Trophoblast cell (in vitro differentiated cells and primary cell): ENCODE results near the gene TRIM65. TPM values are rescaled to one million over a fixed set of nuclear protein-coding genes. Genes with fewer than 3 reads are reported as not detected.

ENCODE experiments used
- DNase-seq, 2 donors: peaks; one replicate each; pipeline ENCODE4 v3.0.0-alpha.2; 2016
- H2AFZ ChIP-seq: 2 replicates; pipeline ENCODE4 v1.6.1; 2013; ENCODE audit warnings: low read length, moderate library complexity, mild to moderate bottlenecking; ENCODE audit not compliant: insufficient read depth, poor library complexity
- H2AK5ac ChIP-seq: 2 replicates; pipeline ENCODE4 v1.6.1; 2013; ENCODE audit warnings: mild to moderate bottlenecking, low read length
- H2BK120ac ChIP-seq: 2 replicates; pipeline ENCODE4 v1.6.1; 2013; ENCODE audit warnings: low read length, mild to moderate bottlenecking, moderate library complexity; ENCODE audit not compliant: insufficient read depth, poor library complexity
- H2BK12ac ChIP-seq: 2 replicates; pipeline ENCODE4 v1.6.1; 2013; ENCODE audit warnings: mild to moderate bottlenecking, low read length, moderate library complexity
- H2BK5ac ChIP-seq: 2 replicates; pipeline ENCODE4 v1.6.1; 2013; ENCODE audit warnings: low read length, low read depth, moderate library complexity, mild to moderate bottlenecking; ENCODE audit not compliant: poor library complexity
- H3K14ac ChIP-seq: 2 replicates; pipeline ENCODE4 v1.6.1; 2013; ENCODE audit warnings: mild to moderate bottlenecking, low read length
- H3K18ac ChIP-seq: 2 replicates; pipeline ENCODE4 v1.6.1; 2013; ENCODE audit warnings: mild to moderate bottlenecking, low read length
- H3K23ac ChIP-seq: 2 replicates; pipeline ENCODE4 v1.6.1; 2013; ENCODE audit warnings: low read length
- H3K27ac ChIP-seq: 2 replicates; pipeline ENCODE4 v1.5.1; 2013; ENCODE audit warnings: low read depth, mild to moderate bottlenecking, inconsistent platforms, low read length, moderate library complexity
- H3K27me3 ChIP-seq: 2 replicates; pipeline ENCODE4 v1.6.1; 2013; ENCODE audit warnings: inconsistent platforms, mild to moderate bottlenecking, low read length, moderate library complexity; ENCODE audit not compliant: insufficient read depth
- H3K36me3 ChIP-seq, 2 experiments: 1 replicate in 1 of 2; 2 replicates in 1 of 2; pipeline ENCODE4 v1.6.1; 2013; ENCODE audit warnings: low read length in 2 of 2, mild to moderate bottlenecking in 2 of 2, moderate library complexity in 1 of 2; ENCODE audit not compliant: insufficient read depth in 2 of 2, control insufficient read depth in 1 of 2
- H3K4ac ChIP-seq: 2 replicates; pipeline ENCODE4 v1.6.1; 2013; ENCODE audit warnings: low read depth, mild to moderate bottlenecking, low read length, moderate library complexity
- H3K4me1 ChIP-seq, 2 experiments: 1 replicate in 1 of 2; 2 replicates in 1 of 2; pipeline ENCODE4 v1.6.1; 2013; ENCODE audit warnings: low read length in 2 of 2, mild to moderate bottlenecking in 2 of 2, moderate library complexity in 1 of 2; ENCODE audit not compliant: insufficient read depth in 2 of 2, control insufficient read depth in 1 of 2
- H3K4me2 ChIP-seq: 2 replicates; pipeline ENCODE4 v1.6.1; 2013; ENCODE audit warnings: inconsistent platforms, mild to moderate bottlenecking, low read length, moderate library complexity
- H3K4me3 ChIP-seq: 2 replicates; pipeline ENCODE4 v1.5.1; 2013; ENCODE audit warnings: mild to moderate bottlenecking, low read depth, low read length, inconsistent platforms
- H3K79me1 ChIP-seq: one replicate; pipeline ENCODE4 v1.6.1; 2013; ENCODE audit warnings: low read length
- H3K79me2 ChIP-seq: 2 replicates; pipeline ENCODE4 v1.6.1; 2013; ENCODE audit warnings: low read length, mild to moderate bottlenecking; ENCODE audit not compliant: control insufficient read depth, insufficient read depth, poor library complexity
- H3K9ac ChIP-seq: 2 replicates; pipeline ENCODE4 v1.6.1; 2013; ENCODE audit warnings: mild to moderate bottlenecking, low read length
- H3K9me3 ChIP-seq: 2 replicates; pipeline ENCODE4 v1.6.1; 2013; ENCODE audit warnings: low read depth, mild to moderate bottlenecking, control low read depth, inconsistent platforms, low read length; ENCODE audit not compliant: insufficient read depth
- H4K12ac ChIP-seq: 2 replicates; pipeline ENCODE4 v1.6.1; 2013; ENCODE audit warnings: low read depth, mild to moderate bottlenecking, low read length, moderate library complexity
- H4K8ac ChIP-seq: 2 replicates; pipeline ENCODE4 v1.6.1; 2013; ENCODE audit warnings: low read depth, mild to moderate bottlenecking, low read length, moderate library complexity
- H4K91ac ChIP-seq: one replicate; pipeline ENCODE4 v1.6.1; 2013; ENCODE audit warnings: low read depth, mild to moderate bottlenecking, low read length, moderate library complexity
- WGBS: extraction: QIAGEN DNeasy Blood & Tissue Kit; methylation state at CpG from one replicate; pipeline ENCODE4 v1.1.7; 2013; ENCODE audit warnings: missing lambda C conversion rate; ENCODE audit not compliant: insufficient read length, insufficient coverage; ENCODE audit errors: extremely low coverage; 5-methylcytosine and 5-hydroxymethylcytosine counted together
- polyA plus RNA-seq: library from polyadenylated mRNA; stranded (reverse); fragments of 200-250 nt; gene quantifications from 2 replicates; pipeline ENCODE4 v1.2.3, GENCODE V29; 2013

Gene TRIM65
- polyA plus RNA-seq: 7.5 and 7.7 TPM in 2 replicates

GRCh38 chr17:75896415-75897159 lies at the start of gene TRIM65:
TSS of gene TRIM65 (minus strand) at chr17:75896951. CDS start at chr17:75896937, 14 bp downstream.
- H3K36me3 ChIP-seq: peaks cover 43 to 48% of the 10 kb centered on the region in 2 experiments
- H4K12ac ChIP-seq: peak within 1 kb of the TSS; percentile 88
- peak within 1 kb of the TSS; percentile 85 for H4K8ac ChIP-seq
- peak within 1 kb of the TSS; percentile 86 for H3K14ac ChIP-seq
- peak; percentile 90 to 91 for DNase-seq
- H3K4me1 ChIP-seq: peaks cover 6 to 8% of the 10 kb centered on the region in 2 experiments
- peak within 1 kb of the TSS; percentile 61 for H3K4ac ChIP-seq
- WGBS: no CpG with 5 or more reads among the region's 102 CpGs
- peak within 1 kb of the TSS; percentile 89 for H3K4me2 ChIP-seq
- peak within 1 kb of the TSS; percentile 3 for H2BK5ac ChIP-seq
- no peak within 1 kb of the TSS for H3K23ac ChIP-seq
- peak within 1 kb of the TSS; percentile 59 for H2BK120ac ChIP-seq
- peak within 1 kb of the TSS; percentile 80 for H3K4me3 ChIP-seq
- no peaks in the 10 kb centered on the region for H3K9me3 ChIP-seq
- H2BK12ac ChIP-seq: peak within 1 kb of the TSS; percentile 23
- peak within 1 kb of the TSS; percentile 71 for H2AK5ac ChIP-seq
- peaks cover 5% of the 10 kb centered on the region for H3K79me1 ChIP-seq
- peaks cover 7% of the 10 kb centered on the region for H3K79me2 ChIP-seq
- H3K18ac ChIP-seq: peak within 1 kb of the TSS; percentile 72
- peak within 1 kb of the TSS; percentile 63 for H3K9ac ChIP-seq
- peak within 1 kb of the TSS; percentile 35 for H3K27ac ChIP-seq
- peak within 1 kb of the TSS; percentile 87 for H2AFZ ChIP-seq
- peak within 1 kb of the TSS; percentile 75 for H4K91ac ChIP-seq
- no peaks in the 10 kb centered on the region for H3K27me3 ChIP-seq

- Histone ChIP-seq H3K18ac (no peak overlapping the region), H4K12ac (no peak overlapping the region), H3K4me2 (no peak overlapping the region), H3K79me1 (peaks cover 4% of the 10 kb centered on the region), H3K27ac (no peak overlapping the region), H2AFZ (no peak overlapping the region), H3K23ac (no peak overlapping the region), H3K9ac (no peak overlapping the region), H2BK12ac (no peak overlapping the region), H4K8ac (no peak overlapping the region), H3K4me3 (no peak overlapping the region), H3K4me1 (no peaks in the 10 kb centered on the region), H2BK5ac (no peak overlapping the region), H2BK120ac (no peak overlapping the region), H3K79me2 (peaks cover 3% of the 10 kb centered on the region), H3K4ac (no peak overlapping the region), H2AK5ac (no peak overlapping the region), H4K91ac (no peak overlapping the region), H3K14ac (no peak overlapping the region), H3K9me3 (peaks cover 2% of the 10 kb centered on the region), H3K36me3 (peaks cover 34 to 47% of the 10 kb centered on the region in 2 experiments), H3K27me3 (no peaks in the 10 kb centered on the region)
- no CpG with 5 or more reads among the region's 2 CpGs for WGBS
- no peak for DNase-seq
Observed at GRCh38 chr17:75945211-75945610, 48.5 kb upstream of the TRIM65 start.

GRCh38 chr17:75943491-75943890 lies 46.7 kb upstream of the TRIM65 start:
- Histone ChIP-seq H3K23ac (no peak overlapping the region), H3K36me3 (peaks cover 21 to 30% of the 10 kb centered on the region in 2 experiments), H3K4me2 (no peak overlapping the region), H3K4me1 (no peaks in the 10 kb centered on the region), H2BK120ac (no peak overlapping the region), H3K27ac (no peak overlapping the region), H2BK12ac (no peak overlapping the region), H4K12ac (no peak overlapping the region), H4K91ac (no peak overlapping the region), H3K4ac (no peak overlapping the region), H3K4me3 (no peak overlapping the region), H3K18ac (no peak overlapping the region), H2AFZ (no peak overlapping the region), H3K79me2 (peaks cover 3% of the 10 kb centered on the region), H2BK5ac (no peak overlapping the region), H3K79me1 (peaks cover 4% of the 10 kb centered on the region), H3K9me3 (no peaks in the 10 kb centered on the region), H4K8ac (no peak overlapping the region), H2AK5ac (no peak overlapping the region), H3K14ac (no peak overlapping the region), H3K9ac (no peak overlapping the region), H3K27me3 (no peaks in the 10 kb centered on the region)
- no peak for DNase-seq
- no CpG with 5 or more reads among the region's 1 CpG for WGBS

GRCh38 chr17:75942473-75942872 lies 45.7 kb upstream of the TRIM65 start:
- H3K79me2 ChIP-seq: peaks cover 3% of the 10 kb centered on the region
- H3K4me2 ChIP-seq: no peak overlapping the region
- no peak overlapping the region for H3K27ac ChIP-seq
- DNase-seq: no peak
- no peak overlapping the region for H3K18ac ChIP-seq
- H2BK5ac ChIP-seq: no peak overlapping the region
- H2AFZ ChIP-seq: no peak overlapping the region
- H3K4me3 ChIP-seq: no peak overlapping the region
- no peaks in the 10 kb centered on the region for H3K4me1 ChIP-seq
- H2BK120ac ChIP-seq: no peak overlapping the region
- H4K8ac ChIP-seq: no peak overlapping the region
- H3K23ac ChIP-seq: no peak overlapping the region
- H3K4ac ChIP-seq: no peak overlapping the region
- H2BK12ac ChIP-seq: no peak overlapping the region
- H4K91ac ChIP-seq: no peak overlapping the region
- H3K9ac ChIP-seq: no peak overlapping the region
- H3K9me3 ChIP-seq: no peaks in the 10 kb centered on the region
- H4K12ac ChIP-seq: no peak overlapping the region
- no peaks in the 10 kb centered on the region for H3K27me3 ChIP-seq
- H3K79me1 ChIP-seq: peaks cover 4% of the 10 kb centered on the region
- no peak overlapping the region for H3K14ac ChIP-seq
- no CpG with 5 or more reads among the region's 4 CpGs for WGBS
- H2AK5ac ChIP-seq: no peak overlapping the region
- peaks cover 16 to 21% of the 10 kb centered on the region in 2 experiments for H3K36me3 ChIP-seq
